ENCODE data around the gene CFAP43.

Gene CFAP43

GRCh38 chr10:104220522-104220921 lies 11.6 kb downstream of the CFAP43 start:
- TF ChIP-seq ZFP3 (CRISPR knock-in tag; IDR thresholded peaks at IDR 0.05) (no peak), RARB (CRISPR knock-in tag; IDR thresholded peaks at IDR 0.05) (no peak), OSR1 (CRISPR knock-in tag; IDR thresholded peaks at IDR 0.05) (no peak)
- TF ChIP-seq, protein P1, sequence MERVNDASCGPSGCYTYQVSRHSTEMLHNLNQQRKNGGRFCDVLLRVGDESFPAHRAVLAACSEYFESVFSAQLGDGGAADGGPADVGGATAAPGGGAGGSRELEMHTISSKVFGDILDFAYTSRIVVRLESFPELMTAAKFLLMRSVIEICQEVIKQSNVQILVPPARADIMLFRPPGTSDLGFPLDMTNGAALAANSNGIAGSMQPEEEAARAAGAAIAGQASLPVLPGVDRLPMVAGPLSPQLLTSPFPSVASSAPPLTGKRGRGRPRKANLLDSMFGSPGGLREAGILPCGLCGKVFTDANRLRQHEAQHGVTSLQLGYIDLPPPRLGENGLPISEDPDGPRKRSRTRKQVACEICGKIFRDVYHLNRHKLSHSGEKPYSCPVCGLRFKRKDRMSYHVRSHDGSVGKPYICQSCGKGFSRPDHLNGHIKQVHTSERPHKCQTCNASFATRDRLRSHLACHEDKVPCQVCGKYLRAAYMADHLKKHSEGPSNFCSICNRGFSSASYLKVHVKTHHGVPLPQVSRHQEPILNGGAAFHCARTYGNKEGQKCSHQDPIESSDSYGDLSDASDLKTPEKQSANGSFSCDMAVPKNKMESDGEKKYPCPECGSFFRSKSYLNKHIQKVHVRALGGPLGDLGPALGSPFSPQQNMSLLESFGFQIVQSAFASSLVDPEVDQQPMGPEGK (CRISPR knock-in tag; IDR thresholded peaks at IDR 0.05; ENCODE audit: borderline replicate concordance): no peak
- ATAC-seq: no peak

DNA sequence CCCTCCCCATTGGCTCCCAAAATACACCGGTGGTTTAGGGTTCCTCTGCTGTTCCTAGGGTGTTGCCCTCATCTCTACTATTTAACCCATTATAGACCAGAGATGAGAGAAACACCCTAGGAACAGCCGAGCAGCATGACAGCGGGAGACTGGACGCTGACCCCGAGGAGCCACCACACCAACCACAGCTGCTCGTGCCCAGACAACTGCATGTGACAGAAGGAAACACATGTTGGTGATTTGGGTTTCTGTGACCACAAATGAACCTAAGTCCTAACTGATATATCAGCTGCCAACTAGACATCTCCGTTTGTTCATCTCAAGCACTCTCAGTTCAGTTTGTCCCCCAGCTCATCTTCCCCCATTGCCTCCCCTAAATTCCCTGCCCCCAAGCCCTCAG lies 13.4 kb downstream of the CFAP43 start:
- TF ChIP-seq SNAI2 (CRISPR knock-in tag; IDR thresholded peaks at IDR 0.05): no peak
- no peak for TF ChIP-seq BACH2 (CRISPR knock-in tag; IDR thresholded peaks at IDR 0.05; ENCODE audit: borderline replicate concordance)
- TF ChIP-seq, protein P2, sequence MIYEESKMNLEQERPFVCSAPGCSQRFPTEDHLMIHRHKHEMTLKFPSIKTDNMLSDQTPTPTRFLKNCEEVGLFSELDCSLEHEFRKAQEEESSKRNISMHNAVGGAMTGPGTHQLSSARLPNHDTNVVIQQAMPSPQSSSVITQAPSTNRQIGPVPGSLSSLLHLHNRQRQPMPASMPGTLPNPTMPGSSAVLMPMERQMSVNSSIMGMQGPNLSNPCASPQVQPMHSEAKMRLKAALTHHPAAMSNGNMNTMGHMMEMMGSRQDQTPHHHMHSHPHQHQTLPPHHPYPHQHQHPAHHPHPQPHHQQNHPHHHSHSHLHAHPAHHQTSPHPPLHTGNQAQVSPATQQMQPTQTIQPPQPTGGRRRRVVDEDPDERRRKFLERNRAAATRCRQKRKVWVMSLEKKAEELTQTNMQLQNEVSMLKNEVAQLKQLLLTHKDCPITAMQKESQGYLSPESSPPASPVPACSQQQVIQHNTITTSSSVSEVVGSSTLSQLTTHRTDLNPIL (CRISPR knock-in tag; IDR thresholded peaks at IDR 0.05; ENCODE audit: low read depth): no peak
- TF ChIP-seq, protein P1 (CRISPR knock-in tag; IDR thresholded peaks at IDR 0.05; ENCODE audit: borderline replicate concordance): no peak
- no peak for TF ChIP-seq PPARA (CRISPR knock-in tag; IDR thresholded peaks at IDR 0.05; ENCODE audit: borderline replicate concordance)
- TF ChIP-seq ESRRG (CRISPR knock-in tag; IDR thresholded peaks at IDR 0.05): no peak
- no peak for TF ChIP-seq ZC3H10 (CRISPR knock-in tag; IDR thresholded peaks at IDR 0.05)
- no peak for TF ChIP-seq OSR1 (CRISPR knock-in tag; IDR thresholded peaks at IDR 0.05)
- TF ChIP-seq RARB (CRISPR knock-in tag; IDR thresholded peaks at IDR 0.05): no peak
- TF ChIP-seq, protein P3, sequence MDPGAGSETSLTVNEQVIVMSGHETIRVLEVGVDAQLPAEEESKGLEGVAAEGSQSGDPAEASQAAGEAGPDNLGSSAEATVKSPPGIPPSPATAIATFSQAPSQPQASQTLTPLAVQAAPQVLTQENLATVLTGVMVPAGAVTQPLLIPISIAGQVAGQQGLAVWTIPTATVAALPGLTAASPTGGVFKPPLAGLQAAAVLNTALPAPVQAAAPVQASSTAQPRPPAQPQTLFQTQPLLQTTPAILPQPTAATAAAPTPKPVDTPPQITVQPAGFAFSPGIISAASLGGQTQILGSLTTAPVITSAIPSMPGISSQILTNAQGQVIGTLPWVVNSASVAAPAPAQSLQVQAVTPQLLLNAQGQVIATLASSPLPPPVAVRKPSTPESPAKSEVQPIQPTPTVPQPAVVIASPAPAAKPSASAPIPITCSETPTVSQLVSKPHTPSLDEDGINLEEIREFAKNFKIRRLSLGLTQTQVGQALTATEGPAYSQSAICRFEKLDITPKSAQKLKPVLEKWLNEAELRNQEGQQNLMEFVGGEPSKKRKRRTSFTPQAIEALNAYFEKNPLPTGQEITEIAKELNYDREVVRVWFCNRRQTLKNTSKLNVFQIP (CRISPR knock-in tag; IDR thresholded peaks at IDR 0.05; ENCODE audit: borderline replicate concordance, low read depth): no peak
- TF ChIP-seq ZNF8 (CRISPR knock-in tag; IDR thresholded peaks at IDR 0.05): no peak
- TF ChIP-seq, protein P4, sequence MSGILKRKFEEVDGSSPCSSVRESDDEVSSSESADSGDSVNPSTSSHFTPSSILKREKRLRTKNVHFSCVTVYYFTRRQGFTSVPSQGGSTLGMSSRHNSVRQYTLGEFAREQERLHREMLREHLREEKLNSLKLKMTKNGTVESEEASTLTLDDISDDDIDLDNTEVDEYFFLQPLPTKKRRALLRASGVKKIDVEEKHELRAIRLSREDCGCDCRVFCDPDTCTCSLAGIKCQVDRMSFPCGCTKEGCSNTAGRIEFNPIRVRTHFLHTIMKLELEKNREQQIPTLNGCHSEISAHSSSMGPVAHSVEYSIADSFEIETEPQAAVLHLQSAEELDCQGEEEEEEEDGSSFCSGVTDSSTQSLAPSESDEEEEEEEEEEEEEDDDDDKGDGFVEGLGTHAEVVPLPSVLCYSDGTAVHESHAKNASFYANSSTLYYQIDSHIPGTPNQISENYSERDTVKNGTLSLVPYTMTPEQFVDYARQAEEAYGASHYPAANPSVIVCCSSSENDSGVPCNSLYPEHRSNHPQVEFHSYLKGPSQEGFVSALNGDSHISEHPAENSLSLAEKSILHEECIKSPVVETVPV (CRISPR knock-in tag; IDR thresholded peaks at IDR 0.05): no peak
- TF ChIP-seq GLIS3 (CRISPR knock-in tag; IDR thresholded peaks at IDR 0.05): no peak
- TF ChIP-seq TCF4 (CRISPR knock-in tag; IDR thresholded peaks at IDR 0.05; ENCODE audit: borderline replicate concordance): no peak
- no peak for TF ChIP-seq CSDC2 (CRISPR knock-in tag; IDR thresholded peaks at IDR 0.05)
- no peak for TF ChIP-seq ZNF70 (CRISPR knock-in tag; IDR thresholded peaks at IDR 0.05)
- no peak for TF ChIP-seq ZFP30 (CRISPR knock-in tag; IDR thresholded peaks at IDR 0.05)
- TF ChIP-seq, protein P5, sequence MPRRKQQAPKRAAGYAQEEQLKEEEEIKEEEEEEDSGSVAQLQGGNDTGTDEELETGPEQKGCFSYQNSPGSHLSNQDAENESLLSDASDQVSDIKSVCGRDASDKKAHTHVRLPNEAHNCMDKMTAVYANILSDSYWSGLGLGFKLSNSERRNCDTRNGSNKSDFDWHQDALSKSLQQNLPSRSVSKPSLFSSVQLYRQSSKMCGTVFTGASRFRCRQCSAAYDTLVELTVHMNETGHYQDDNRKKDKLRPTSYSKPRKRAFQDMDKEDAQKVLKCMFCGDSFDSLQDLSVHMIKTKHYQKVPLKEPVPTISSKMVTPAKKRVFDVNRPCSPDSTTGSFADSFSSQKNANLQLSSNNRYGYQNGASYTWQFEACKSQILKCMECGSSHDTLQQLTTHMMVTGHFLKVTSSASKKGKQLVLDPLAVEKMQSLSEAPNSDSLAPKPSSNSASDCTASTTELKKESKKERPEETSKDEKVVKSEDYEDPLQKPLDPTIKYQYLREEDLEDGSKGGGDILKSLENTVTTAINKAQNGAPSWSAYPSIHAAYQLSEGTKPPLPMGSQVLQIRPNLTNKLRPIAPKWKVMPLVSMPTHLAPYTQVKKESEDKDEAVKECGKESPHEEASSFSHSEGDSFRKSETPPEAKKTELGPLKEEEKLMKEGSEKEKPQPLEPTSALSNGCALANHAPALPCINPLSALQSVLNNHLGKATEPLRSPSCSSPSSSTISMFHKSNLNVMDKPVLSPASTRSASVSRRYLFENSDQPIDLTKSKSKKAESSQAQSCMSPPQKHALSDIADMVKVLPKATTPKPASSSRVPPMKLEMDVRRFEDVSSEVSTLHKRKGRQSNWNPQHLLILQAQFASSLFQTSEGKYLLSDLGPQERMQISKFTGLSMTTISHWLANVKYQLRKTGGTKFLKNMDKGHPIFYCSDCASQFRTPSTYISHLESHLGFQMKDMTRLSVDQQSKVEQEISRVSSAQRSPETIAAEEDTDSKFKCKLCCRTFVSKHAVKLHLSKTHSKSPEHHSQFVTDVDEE (CRISPR knock-in tag; IDR thresholded peaks at IDR 0.05): no peak
- no peak for TF ChIP-seq ZFP3 (CRISPR knock-in tag; IDR thresholded peaks at IDR 0.05)
- no peak for TF ChIP-seq ZNF565 (CRISPR knock-in tag; conservative IDR thresholded peaks at IDR 0.05; ENCODE audit: low read depth)
- ATAC-seq: no peak
